Measurements from ENCODE around the gene SLC38A7. TPM values are rescaled to one million over a fixed set of nuclear protein-coding genes. Genes with fewer than 3 reads are reported as not detected.

Gene SLC38A7
- polyA plus RNA-seq, 3 donors, result 5.1 to 23.4 (median 7.4) TPM

DNA sequence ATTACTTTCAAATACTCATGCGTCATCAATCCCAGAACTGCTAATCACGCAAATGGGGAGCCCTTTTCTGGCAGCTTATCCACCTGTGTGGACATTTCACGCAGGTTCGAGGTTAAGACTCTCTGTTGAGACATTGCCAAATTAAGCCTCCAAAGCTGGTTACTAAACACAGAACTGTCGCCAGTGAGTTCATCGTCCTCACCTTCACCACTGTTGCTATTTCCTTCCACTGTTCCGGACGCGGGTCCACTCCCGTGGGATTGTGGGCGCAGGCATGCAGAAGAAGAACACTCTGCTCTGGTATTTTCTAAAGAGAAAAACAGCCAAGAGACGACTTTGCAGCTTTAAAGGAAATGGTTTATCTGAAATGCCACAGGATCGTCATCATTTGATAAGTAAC, 33.4 kb upstream of the SLC38A7 start:
- WGBS (ENCODE audit: insufficient coverage), result 92% methylated on average over 10 of the region's 13 CpGs
- H3K36me3 ChIP-seq (replicated peaks in 1 of 2; ENCODE audit: control insufficient read depth in 1 of 2, insufficient read depth in 2 of 2, low read length in 2 of 2), result peaks cover 66 to 87% of the 10 kb centered on the region in 2 donors
- H4K20me1 ChIP-seq (ENCODE audit: insufficient read depth, low read length), result no peaks in the 10 kb centered on the region
- Mint-ChIP-seq H3K27me3 (ENCODE audit: low read depth in 3 of 3) (peaks cover 0 to 1% (median 0%) of the 10 kb centered on the region in 3 donors), H3K9me3 (no peaks in the 10 kb centered on the region), H3K27ac (no peak overlapping the region), H3K4me1 (no peaks in the 10 kb centered on the region), H3K36me3 (peaks cover 69 to 84% of the 10 kb centered on the region in 2 donors), H3K4me3 (no peak overlapping the region)
- H3K9ac ChIP-seq (ENCODE audit: insufficient read depth, low read length, poor library complexity, severe bottlenecking), result no peak overlapping the region
- intact Hi-C loops (cut with micrococcal nuclease), result no loop called here
- no peak overlapping the region for H2AFZ ChIP-seq (ENCODE audit: insufficient read depth, low read depth, low read length, poor library complexity, severe bottlenecking)
- H3K9me3 ChIP-seq (replicated peaks in 1 of 2; ENCODE audit: control insufficient read depth in 1 of 2, insufficient read depth in 1 of 2, low read length in 2 of 2), result no peaks in the 10 kb centered on the region
- no peak overlapping the region for H3K4me2 ChIP-seq (replicated peaks; ENCODE audit: extremely low read depth, low read length, poor library complexity, severe bottlenecking)
- no peaks in the 10 kb centered on the region for H3K79me2 ChIP-seq (ENCODE audit: insufficient read depth, low read length)
- H3K4me3 ChIP-seq (replicated peaks in 1 of 3; ENCODE audit: low read depth in 2 of 3, low read length in 3 of 3), result no peak overlapping the region
- H3K4me1 ChIP-seq (ENCODE audit: control insufficient read depth in 1 of 2, insufficient read depth in 2 of 2, low read length in 2 of 2), result no peaks in the 10 kb centered on the region
- no peak for DNase-seq
- H3K27ac ChIP-seq (ENCODE audit: low read depth in 1 of 2, low read length in 2 of 2), result no peak overlapping the region
- no peaks in the 10 kb centered on the region for H3K27me3 ChIP-seq (ENCODE audit: control insufficient read depth in 2 of 2, insufficient read depth in 2 of 2, low read length in 2 of 2)
- TF ChIP-seq, protein P1, sequence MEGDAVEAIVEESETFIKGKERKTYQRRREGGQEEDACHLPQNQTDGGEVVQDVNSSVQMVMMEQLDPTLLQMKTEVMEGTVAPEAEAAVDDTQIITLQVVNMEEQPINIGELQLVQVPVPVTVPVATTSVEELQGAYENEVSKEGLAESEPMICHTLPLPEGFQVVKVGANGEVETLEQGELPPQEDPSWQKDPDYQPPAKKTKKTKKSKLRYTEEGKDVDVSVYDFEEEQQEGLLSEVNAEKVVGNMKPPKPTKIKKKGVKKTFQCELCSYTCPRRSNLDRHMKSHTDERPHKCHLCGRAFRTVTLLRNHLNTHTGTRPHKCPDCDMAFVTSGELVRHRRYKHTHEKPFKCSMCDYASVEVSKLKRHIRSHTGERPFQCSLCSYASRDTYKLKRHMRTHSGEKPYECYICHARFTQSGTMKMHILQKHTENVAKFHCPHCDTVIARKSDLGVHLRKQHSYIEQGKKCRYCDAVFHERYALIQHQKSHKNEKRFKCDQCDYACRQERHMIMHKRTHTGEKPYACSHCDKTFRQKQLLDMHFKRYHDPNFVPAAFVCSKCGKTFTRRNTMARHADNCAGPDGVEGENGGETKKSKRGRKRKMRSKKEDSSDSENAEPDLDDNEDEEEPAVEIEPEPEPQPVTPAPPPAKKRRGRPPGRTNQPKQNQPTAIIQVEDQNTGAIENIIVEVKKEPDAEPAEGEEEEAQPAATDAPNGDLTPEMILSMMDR (IDR thresholded peaks at IDR 0.05), result no peak

DNA sequence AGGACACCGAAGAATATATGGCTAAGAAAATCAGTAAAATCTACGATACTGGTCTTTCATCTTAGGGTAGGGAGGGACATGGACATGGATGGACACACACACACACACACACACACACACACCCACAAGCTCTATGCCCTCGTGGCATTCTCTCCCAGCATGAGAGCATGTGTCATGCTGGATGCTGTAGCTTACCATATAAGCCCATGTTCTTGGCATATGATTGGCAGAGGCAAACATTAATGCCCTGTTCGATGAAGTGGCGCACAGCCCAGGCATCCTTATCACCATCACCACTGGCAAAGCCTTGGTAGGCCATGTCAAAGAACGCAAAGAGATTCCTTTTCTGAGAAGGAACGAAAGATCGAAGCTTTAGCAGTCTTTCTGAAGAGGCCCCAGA, 31.9 kb upstream of the SLC38A7 start:
- no CpG with 5 or more reads among the region's 8 CpGs for WGBS (ENCODE audit: insufficient coverage)
- intact Hi-C loops (cut with micrococcal nuclease), result no loop called here
- H3K27me3 Mint-ChIP-seq (ENCODE audit: low read depth in 3 of 3), result peaks cover 0 to 1% (median 0%) of the 10 kb centered on the region in 3 donors

More for the DNA sequence above, 31.9 kb upstream of the SLC38A7 start:
- no peak overlapping the region for H2AFZ ChIP-seq (ENCODE audit: insufficient read depth, low read depth, low read length, poor library complexity, severe bottlenecking)
- no peak overlapping the region for H3K9ac ChIP-seq (ENCODE audit: insufficient read depth, low read length, poor library complexity, severe bottlenecking)
- no peaks in the 10 kb centered on the region for H3K4me1 ChIP-seq (ENCODE audit: control insufficient read depth in 1 of 2, insufficient read depth in 2 of 2, low read length in 2 of 2)
- no peak overlapping the region for H3K4me3 ChIP-seq (replicated peaks in 1 of 3; ENCODE audit: low read depth in 2 of 3, low read length in 3 of 3)
- H3K36me3 ChIP-seq (replicated peaks in 1 of 2; ENCODE audit: control insufficient read depth in 1 of 2, insufficient read depth in 2 of 2, low read length in 2 of 2), result peaks cover 61 to 86% of the 10 kb centered on the region in 2 donors
- TF ChIP-seq, protein P1 (IDR thresholded peaks at IDR 0.05), result no peak
- H3K27ac Mint-ChIP-seq, result no peak overlapping the region
- H4K20me1 ChIP-seq (ENCODE audit: insufficient read depth, low read length), result no peaks in the 10 kb centered on the region
- no peaks in the 10 kb centered on the region for H3K27me3 ChIP-seq (ENCODE audit: control insufficient read depth in 2 of 2, insufficient read depth in 2 of 2, low read length in 2 of 2)
- H3K36me3 Mint-ChIP-seq, result peaks cover 71 to 82% of the 10 kb centered on the region in 2 donors
- H3K9me3 ChIP-seq (replicated peaks in 1 of 2; ENCODE audit: control insufficient read depth in 1 of 2, insufficient read depth in 1 of 2, low read length in 2 of 2), result no peaks in the 10 kb centered on the region
- H3K27ac ChIP-seq (ENCODE audit: low read depth in 1 of 2, low read length in 2 of 2), result no peak overlapping the region
- no peaks in the 10 kb centered on the region for H3K9me3 Mint-ChIP-seq
- no peak overlapping the region for H3K4me3 Mint-ChIP-seq
- H3K79me2 ChIP-seq (ENCODE audit: insufficient read depth, low read length), result no peaks in the 10 kb centered on the region
- no peak overlapping the region for H3K4me2 ChIP-seq (replicated peaks; ENCODE audit: extremely low read depth, low read length, poor library complexity, severe bottlenecking)
- no peaks in the 10 kb centered on the region for H3K4me1 Mint-ChIP-seq
- DNase-seq, result no peak

All from CD14-positive monocyte (primary cell).